PC-3 (cell line): ENCODE data around the gene EIF4EBP3. TPM values are rescaled to one million over a fixed set of nuclear protein-coding genes. Genes with fewer than 3 reads are reported as not detected.

Source experiments
- ATAC-seq: fragments of 200-7000 bp; cut with Tn5 transposase; 2 replicates; pipeline ENCODE4 v1.9.1; 2020; ENCODE audit warnings: mild to moderate bottlenecking, moderate library complexity
- BruUV-seq: library from RNA; stranded (reverse); fragments of 400-500 nt; replicated peaks from 2 replicates; lab custom pipeline; 2021; lab: Mats Ljungman, UMichigan
- CTCF ChIA-PET: fragments of 300-600 bp; sonication (Branson Sonifier 250); formaldehyde crosslinking; loops from one replicate; lab custom pipeline; 2022; ENCODE audit warnings: antibody characterized with exemption; lab: Charles Lee
- POLR2A ChIA-PET: fragments of 300-600 bp; sonication (Branson Sonifier 250); formaldehyde crosslinking; loops from one replicate; lab custom pipeline; 2022; ENCODE audit warnings: antibody characterized with exemption; ENCODE audit not compliant: unreplicated experiment; lab: Charles Lee
- DNase-seq: peaks from one replicate; pipeline ENCODE4 v3.0.0-alpha.2; 2015
- H2AFZ ChIP-seq: fragments of 300-600 bp; sonication (generic); 2 replicates; pipeline ENCODE4 v1.6.0; 2016; ENCODE audit warnings: antibody characterized with exemption, low read length
- H3F3A ChIP-seq: fragments of 300-600 bp; sonication (generic); one replicate; pipeline ENCODE4 v1.6.0; 2017; ENCODE audit warnings: antibody characterized with exemption, low read length, control low read depth, mild to moderate bottlenecking; ENCODE audit not compliant: unreplicated experiment
- H3K27ac ChIP-seq: fragments of 300-600 bp; sonication (generic); 2 replicates; pipeline ENCODE4 v1.5.1; 2016; ENCODE audit warnings: mild to moderate bottlenecking, low read length
- H3K27me3 ChIP-seq: fragments of 300-600 bp; sonication (generic); 2 replicates; pipeline ENCODE4 v1.6.1; 2016; ENCODE audit warnings: low read length, mixed read lengths
- H3K36me3 ChIP-seq: fragments of 300-600 bp; sonication (generic); 2 replicates; pipeline ENCODE4 v1.6.1; 2016; ENCODE audit warnings: low read depth, mixed run types, low read length, mixed read lengths
- H3K4me1 ChIP-seq: fragments of 300-600 bp; sonication (generic); 2 replicates; pipeline ENCODE4 v1.5.1; 2016; ENCODE audit warnings: low read length; ENCODE audit not compliant: insufficient read depth
- H3K4me2 ChIP-seq: fragments of 300-600 bp; sonication (generic); 2 replicates; pipeline ENCODE4 v1.6.0; 2016; ENCODE audit warnings: low read length
- H3K4me3 ChIP-seq: fragments of 300-600 bp; sonication (generic); 2 replicates; pipeline ENCODE4 v1.5.1; 2016; ENCODE audit warnings: mild to moderate bottlenecking, low read length, mixed read lengths
- H3K79me2 ChIP-seq: fragments of 300-600 bp; sonication (generic); 2 replicates; pipeline ENCODE4 v1.6.1; 2017; ENCODE audit warnings: low read length, mixed read lengths
- H3K9ac ChIP-seq: fragments of 300-600 bp; sonication (generic); 2 replicates; pipeline ENCODE4 v1.6.0; 2016; ENCODE audit warnings: mild to moderate bottlenecking, low read length
- H3K9me2 ChIP-seq: fragments of 300-600 bp; sonication (generic); replicated peaks from 2 replicates; pipeline ENCODE4 v1.6.1; 2016; ENCODE audit warnings: mixed run types, low read length, mixed read lengths
- H3K9me3 ChIP-seq: fragments of 300-600 bp; sonication (generic); 2 replicates; pipeline ENCODE4 v1.6.1; 2016; ENCODE audit warnings: low read length, mixed read lengths
- H4K20me1 ChIP-seq: fragments of 300-600 bp; sonication (generic); 2 replicates; pipeline ENCODE4 v1.6.1; 2016; ENCODE audit warnings: low read length, mixed read lengths
- CTCF ChIP-seq: fragments of 300-600 bp; sonication (generic); conservative IDR thresholded peaks from 2 replicates; pipeline ENCODE4 v1.5.1; 2017; ENCODE audit warnings: antibody characterized with exemption, low read depth, mild to moderate bottlenecking, low read length
- EZH2 ChIP-seq: fragments of 300-600 bp; sonication (generic); IDR thresholded peaks from one replicate; pipeline ENCODE4 v1.6.1; 2017; ENCODE audit warnings: antibody characterized with exemption, mild to moderate bottlenecking, low read length; ENCODE audit not compliant: unreplicated experiment
- EZH2phosphoT487 ChIP-seq: fragments of 300-600 bp; sonication (generic); IDR thresholded peaks from 2 replicates; pipeline ENCODE4 v1.6.1; 2018; ENCODE audit warnings: mild to moderate bottlenecking, antibody characterized with exemption, low read length, borderline replicate concordance
- intact Hi-C: fragments of 100-400 bp; cut with micrococcal nuclease; formaldehyde crosslinking; loops from 2 replicates; pipeline ENCODE4 v1.9.0; 2023
- total RNA-seq: library from RNA; depleted of rRNA; stranded (reverse); fragments of >200 nt; gene quantifications from 2 replicates; pipeline ENCODE4 v1.2.3, GENCODE V29; 2014

The EIF4EBP3 gene
- total RNA-seq, 1 experiment from 2014 or later, result not detected

- no peaks in the 10 kb centered on the region for H3K4me1 ChIP-seq
- H3K9me2 ChIP-seq, result no peaks in the 10 kb centered on the region
- BruUV-seq, result no TSS peak
- H3K27me3 ChIP-seq, result no peaks in the 10 kb centered on the region
- H3K36me3 ChIP-seq, result no peaks in the 10 kb centered on the region; the same call in 1 of the 2 replicates
- no peaks in the 10 kb centered on the region for H3K9me3 ChIP-seq
- intact Hi-C loops, result no loop called here
- no peaks in the 10 kb centered on the region for H3K79me2 ChIP-seq
- DNase-seq (no peak), ATAC-seq (no peak)
- TF ChIP-seq CTCF (no peak), EZH2 (no peak), EZH2phosphoT487 (no peak)
- H3K4me2 ChIP-seq, result no peak overlapping the region
- no peaks in the 10 kb centered on the region for H4K20me1 ChIP-seq
- no peak overlapping the region for H2AFZ ChIP-seq
- ChIA-PET CTCF (no interaction called here), POLR2A (no interaction called here)
- H3K27ac ChIP-seq, result no peak overlapping the region
- no peak overlapping the region for H3K4me3 ChIP-seq
- H3K9ac ChIP-seq, result no peak overlapping the region
- H3F3A ChIP-seq, result no peaks in the 10 kb centered on the region
Observed at GRCh38 chr5:140573683-140574082, 26.2 kb downstream of the EIF4EBP3 start.

DNA sequence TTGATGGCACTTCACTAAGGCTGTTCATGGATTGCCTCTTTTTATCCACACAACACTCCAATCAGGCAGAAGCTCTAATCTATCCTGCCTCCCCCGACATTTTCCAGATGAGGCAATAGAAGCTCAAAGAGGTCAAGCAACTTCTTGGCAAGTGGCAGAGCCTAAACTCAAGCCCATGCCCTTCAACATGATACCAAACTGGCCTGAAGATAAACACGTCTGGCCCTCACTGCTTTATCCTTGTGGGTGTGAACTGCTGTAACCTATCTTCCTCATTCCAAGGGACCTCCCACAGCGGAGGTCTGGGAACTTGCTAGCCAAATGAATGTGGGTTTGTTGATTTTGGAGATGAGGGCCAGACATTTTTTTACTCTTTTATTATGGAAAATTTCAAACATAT is 26.7 kb downstream of the EIF4EBP3 start:
- no peaks in the 10 kb centered on the region for H3K9me3 ChIP-seq
- no peaks in the 10 kb centered on the region for H3F3A ChIP-seq
- ATAC-seq (no peak), DNase-seq (no peak)
- no peak overlapping the region for H3K4me3 ChIP-seq
- no peak overlapping the region for H3K27ac ChIP-seq
- no peak overlapping the region for H3K9ac ChIP-seq
- TF ChIP-seq EZH2phosphoT487 (no peak), EZH2 (no peak), CTCF (no peak)
- no peak overlapping the region for H3K4me2 ChIP-seq
- H3K36me3 ChIP-seq, result no peaks in the 10 kb centered on the region
- intact Hi-C loops, result no loop called here
- ChIA-PET CTCF (no interaction called here), POLR2A (no interaction called here)
- H2AFZ ChIP-seq, result no peak overlapping the region
- no peaks in the 10 kb centered on the region for H3K9me2 ChIP-seq
- H3K79me2 ChIP-seq, result no peaks in the 10 kb centered on the region
- no peaks in the 10 kb centered on the region for H4K20me1 ChIP-seq
- BruUV-seq, result no TSS peak
- H3K27me3 ChIP-seq, result no peaks in the 10 kb centered on the region
- H3K4me1 ChIP-seq, result no peaks in the 10 kb centered on the region

- no TSS peak for BruUV-seq
- Histone ChIP-seq H3K9me3 (no peaks in the 10 kb centered on the region), H3K9me2 (no peaks in the 10 kb centered on the region), H3K4me1 (no peaks in the 10 kb centered on the region), H3K9ac (no peak overlapping the region), H2AFZ (no peak overlapping the region), H3K4me2 (no peak overlapping the region), H3K27ac (no peak overlapping the region), H3K79me2 (no peaks in the 10 kb centered on the region), H4K20me1 (no peaks in the 10 kb centered on the region), H3F3A (no peaks in the 10 kb centered on the region), H3K27me3 (no peaks in the 10 kb centered on the region), H3K36me3 (no peaks in the 10 kb centered on the region), H3K4me3 (no peak overlapping the region)
- DNase-seq, result peak; percentile 54
- POLR2A ChIA-PET, result no interaction called here
- TF ChIP-seq EZH2phosphoT487 (no peak), CTCF (peak; percentile 63)
- CTCF ChIA-PET, result no interaction called here
- intact Hi-C loops, result no loop called here
- peak; percentile 78 for ATAC-seq
Observed at GRCh38 chr5:140575309-140575708, 27.8 kb downstream of the EIF4EBP3 start.
